Liver (tissue), 9 donors: Measurements from ENCODE around the gene ARPIN. TPM values are rescaled to one million over a fixed set of nuclear protein-coding genes. Genes with fewer than 3 reads are reported as not detected.

Experiments
- DNase-seq: peaks from one replicate; pipeline ENCODE4 v3.0.0-alpha.2; 2017; ENCODE audit warnings: low spot score
- H3K27ac ChIP-seq, 2 donors: one replicate each; pipeline ENCODE4 v1.7.0; 2013; ENCODE audit warnings: inconsistent platforms in 2 of 2, low read length in 2 of 2, control low read depth in 1 of 2, low read depth in 1 of 2, mild to moderate bottlenecking in 1 of 2
- H3K27me3 ChIP-seq, 4 donors: one replicate each; pipeline versions ENCODE4 v1.6.1 to v1.7.0; 2013; ENCODE audit warnings: low read length in 3 of 4, inconsistent platforms in 1 of 4, mild to moderate bottlenecking in 1 of 4, moderate library complexity in 1 of 4; ENCODE audit not compliant: control insufficient read depth in 4 of 4, insufficient read depth in 4 of 4
- H3K36me3 ChIP-seq, 4 donors: one replicate each; pipeline versions ENCODE4 v1.6.1 to v1.7.0; 2013; ENCODE audit warnings: low read length in 3 of 4, mild to moderate bottlenecking in 3 of 4, low read depth in 1 of 4, moderate library complexity in 1 of 4; ENCODE audit not compliant: control insufficient read depth in 4 of 4, insufficient read depth in 3 of 4
- H3K4me1 ChIP-seq, 4 donors: one replicate each; pipeline versions ENCODE4 v1.6.1 to v1.7.0; 2013; ENCODE audit warnings: low read length in 3 of 4, mild to moderate bottlenecking in 3 of 4, moderate library complexity in 1 of 4; ENCODE audit not compliant: control insufficient read depth in 4 of 4, insufficient read depth in 4 of 4
- H3K4me3 ChIP-seq, 3 donors: one replicate each; pipeline versions ENCODE4 v1.6.1 to v1.7.0; 2013; ENCODE audit warnings: low read length in 3 of 3, control low read depth in 1 of 3, low read depth in 1 of 3, mild to moderate bottlenecking in 1 of 3
- H3K9ac ChIP-seq, 2 donors: one replicate each; pipeline ENCODE4 v1.7.0; 2013; ENCODE audit warnings: low read length in 2 of 2, mild to moderate bottlenecking in 2 of 2, moderate library complexity in 2 of 2, control low read depth in 1 of 2, low read depth in 1 of 2
- H3K9me3 ChIP-seq, 4 donors: one replicate each; pipeline versions ENCODE4 v1.6.1 to v1.7.0; 2013; ENCODE audit warnings: low read length in 3 of 4; ENCODE audit not compliant: control insufficient read depth in 4 of 4
- ATF3 ChIP-seq: IDR thresholded peaks from 2 replicates; pipeline ENCODE4 v1.6.1; 2016; ENCODE audit warnings: antibody characterized with exemption
- CTCF ChIP-seq: fragments of 150-350 bp; IDR thresholded peaks from 2 replicates; pipeline ENCODE4 v1.5.1; 2017; ENCODE audit warnings: improper control_type of control experiment, low read depth, low read length; ENCODE audit not compliant: missing input control
- EGR1 ChIP-seq, 2 donors: IDR thresholded peaks; 2 replicates each; pipeline ENCODE4 v1.6.1; 2016 to 2018; ENCODE audit warnings: antibody characterized with exemption in 2 of 2, low read depth in 2 of 2
- FOXA1 ChIP-seq: IDR thresholded peaks from 2 replicates; pipeline ENCODE4 v1.6.1; 2016; ENCODE audit warnings: antibody characterized with exemption
- FOXA2 ChIP-seq: IDR thresholded peaks from 2 replicates; pipeline ENCODE4 v1.6.1; 2016; ENCODE audit warnings: antibody characterized with exemption
- GABPA ChIP-seq, 2 donors: IDR thresholded peaks in 1 of 2; conservative IDR thresholded peaks in 1 of 2; 2 replicates each; pipeline ENCODE4 v1.6.1; 2016; ENCODE audit warnings: antibody characterized with exemption in 2 of 2, mild to moderate bottlenecking in 1 of 2, moderate library complexity in 1 of 2
- HNF4A ChIP-seq, 2 donors: conservative IDR thresholded peaks; 2 replicates each; pipeline ENCODE4 v1.6.1; 2016; ENCODE audit warnings: antibody characterized with exemption in 2 of 2, mild to moderate bottlenecking in 2 of 2
- HNF4G ChIP-seq: IDR thresholded peaks from 2 replicates; pipeline ENCODE4 v1.6.1; 2016; ENCODE audit warnings: antibody characterized with exemption
- MAX ChIP-seq: IDR thresholded peaks from 2 replicates; pipeline ENCODE4 v1.6.1; 2016; ENCODE audit warnings: antibody characterized with exemption
- NR2F2 ChIP-seq: IDR thresholded peaks from 2 replicates; pipeline ENCODE4 v1.6.1; 2016; ENCODE audit warnings: antibody characterized with exemption
- RAD21 ChIP-seq, 2 donors: IDR thresholded peaks; 2 replicates each; pipeline ENCODE4 v1.6.1; 2016; ENCODE audit warnings: antibody characterized with exemption in 2 of 2, mild to moderate bottlenecking in 2 of 2
- REST ChIP-seq: IDR thresholded peaks from 2 replicates; pipeline ENCODE4 v1.6.1; 2016; ENCODE audit warnings: antibody characterized with exemption, mild to moderate bottlenecking
- RXRA ChIP-seq, 2 donors: IDR thresholded peaks; 2 replicates each; pipeline ENCODE4 v1.6.1; 2017 to 2018; ENCODE audit warnings: antibody characterized with exemption in 2 of 2, mild to moderate bottlenecking in 1 of 2
- SP1 ChIP-seq: IDR thresholded peaks from 2 replicates; pipeline ENCODE4 v1.6.1; 2018; ENCODE audit warnings: antibody characterized with exemption, mild to moderate bottlenecking
- TAF1 ChIP-seq: conservative IDR thresholded peaks from 2 replicates; pipeline ENCODE4 v1.6.1; 2016; ENCODE audit warnings: antibody characterized with exemption, mild to moderate bottlenecking
- ZBTB33 ChIP-seq: IDR thresholded peaks from 2 replicates; pipeline ENCODE4 v1.6.1; 2016; ENCODE audit warnings: antibody characterized with exemption
- WGBS: extraction: QIAGEN DNeasy Blood & Tissue Kit; methylation state at CpG from one replicate; pipeline ENCODE4 v1.1.7; 2013; 5-methylcytosine and 5-hydroxymethylcytosine counted together
- polyA plus RNA-seq, 2 donors: library from polyadenylated mRNA; stranded (reverse) in 1 of 2; unstranded in 1 of 2; fragments of 200-250 nt in 1 of 2; fragments of >200 nt in 1 of 2; fragmentation: Nextera tagmentation in 1 of 2; extraction: Ambion mirVana in 1 of 2; gene quantifications; one replicate each; pipeline versions ENCODE4 v1.2.1 to v1.2.3, GENCODE V29; 2013 to 2015
- total RNA-seq, 2 donors: library from RNA; depleted of rRNA; stranded (reverse); fragments of >200 nt; gene quantifications; one replicate each; pipeline ENCODE4 v1.2.3, GENCODE V29; 2014
- donor health status: healthy.
- donor health status: healthy.
- donor health status: healthy.
- donor health status: healthy.
- donor health status: healthy.

The ARPIN gene
- total and polyA plus RNA-seq, 4 donors: 1.6 to 7.2 (median 3.5) TPM

- no peaks in the 10 kb centered on the region for H3K27me3 ChIP-seq
- TF ChIP-seq FOXA2 (no peak), FOXA1 (no peak), GABPA (IDR thresholded peaks at IDR 0.05 in 1 of 2, conservative IDR thresholded peaks at IDR 0.05 in 1 of 2) (no peak), ATF3 (no peak)
- H3K4me3 ChIP-seq: no peak overlapping the region
- H3K9me3 ChIP-seq: no peaks in the 10 kb centered on the region
- no peaks in the 10 kb centered on the region for H3K4me1 ChIP-seq
- DNase-seq: no peak
- H3K9ac ChIP-seq: no peak overlapping the region
- no peak overlapping the region for H3K27ac ChIP-seq
- peaks cover 0 to 12% (median 2%) of the 10 kb centered on the region in 4 donors for H3K36me3 ChIP-seq
- 92% methylated on average over 6 of the region's 6 CpGs for WGBS
These were observed 11.9 kb downstream of the ARPIN start for GRCh38 chr15:89900849-89901248.

- Histone ChIP-seq H3K36me3 (peaks cover 0 to 12% (median 2%) of the 10 kb centered on the region in 4 donors), H3K9me3 (no peaks in the 10 kb centered on the region), H3K9ac (no peak overlapping the region), H3K4me3 (no peak overlapping the region), H3K4me1 (no peaks in the 10 kb centered on the region), H3K27ac (no peak overlapping the region), H3K27me3 (no peaks in the 10 kb centered on the region)
- TF ChIP-seq HNF4A (conservative IDR thresholded peaks at IDR 0.05) (no peak), CTCF (no peak), ATF3 (no peak), GABPA (IDR thresholded peaks at IDR 0.05 in 1 of 2, conservative IDR thresholded peaks at IDR 0.05 in 1 of 2) (no peak), FOXA1 (no peak), SP1 (no peak), ZBTB33 (no peak), RXRA (IDR thresholded peaks at IDR 0.05) (no peak), REST (no peak), EGR1 (IDR thresholded peaks at IDR 0.05; ENCODE audit: low read depth in 2 of 2) (no peak), MAX (no peak), HNF4G (no peak), TAF1 (no peak), RAD21 (IDR thresholded peaks at IDR 0.05) (no peak), NR2F2 (no peak)
- no peak for DNase-seq
- 95% methylated on average over 3 of the region's 3 CpGs for WGBS
These were observed 12.7 kb downstream of the ARPIN start for GRCh38 chr15:89899951-89900567.
